TTC549 (cell line): ENCODE measurements around the gene ESD.
"Not testable (repeated sequence)": the region's sequence is repeated elsewhere in the genome, so short reads cannot be mapped to it uniquely, and the experiment has no call there.

ENCODE experiments used
- FAIRE-seq: peaks from 2 replicates; lab custom pipeline; 2012; peaks lifted over from hg19 to GRCh38; lab: Jason Lieb, UNC

Gene ESD

GRCh38 chr13:46796515-46797474 lies at the start of gene ESD:
Gene ESD, minus strand, starts transcription at chr13:46797161. Its CDS starts 5,748 bp downstream, at chr13:46791413.
- no peak for FAIRE-seq

GRCh38 chr13:46846726-46847125 lies 49.8 kb upstream of the ESD start:
- FAIRE-seq, result no peak

- no peak for FAIRE-seq
Observed at GRCh38 chr13:46845146-46845545, 48.2 kb upstream of the ESD start.

GRCh38 chr13:46844431-46844830 lies 47.5 kb upstream of the ESD start:
- FAIRE-seq, result no peak

GRCh38 chr13:46839399-46839798 lies 42.4 kb upstream of the ESD start:
- FAIRE-seq, result no peak

- no peak for FAIRE-seq
Observed at GRCh38 chr13:46834657-46835056, 37.7 kb upstream of the ESD start.

GRCh38 chr13:46831588-46832194 lies 34.7 kb upstream of the ESD start:
- peak; percentile 77 for FAIRE-seq

- no peak for FAIRE-seq
Observed at GRCh38 chr13:46830405-46831005, 33.5 kb upstream of the ESD start.

- FAIRE-seq, result no peak
Observed at GRCh38 chr13:46822551-46822950, 25.6 kb upstream of the ESD start.

GRCh38 chr13:46817838-46818476 lies 21.0 kb upstream of the ESD start:
- FAIRE-seq, result no peak

- no peak for FAIRE-seq
Observed at GRCh38 chr13:46817095-46817494, 20.1 kb upstream of the ESD start.

GRCh38 chr13:46816371-46816770 lies 19.4 kb upstream of the ESD start:
- FAIRE-seq, result no peak

- FAIRE-seq, result no peak
Observed at GRCh38 chr13:46812301-46812797, 15.4 kb upstream of the ESD start.

GRCh38 chr13:46810440-46810839 lies 13.5 kb upstream of the ESD start:
- FAIRE-seq, result no peak

- not testable (repeated sequence) for FAIRE-seq
Observed at GRCh38 chr13:46804921-46805320, 8.0 kb upstream of the ESD start.

GRCh38 chr13:46804391-46804815 lies 7.4 kb upstream of the ESD start:
- no peak for FAIRE-seq

GRCh38 chr13:46803586-46803985 lies 6.6 kb upstream of the ESD start:
- no peak for FAIRE-seq

GRCh38 chr13:46801858-46802257 lies 4.9 kb upstream of the ESD start:
- FAIRE-seq, result no peak

GRCh38 chr13:46799139-46799538 lies 2.2 kb upstream of the ESD start:
- FAIRE-seq, result no peak

- no peak for FAIRE-seq
Observed at GRCh38 chr13:46797501-46798237, 708 bp upstream of the ESD start.

- no peak for FAIRE-seq
Observed at GRCh38 chr13:46796129-46796514, 839 bp downstream of the ESD start.

GRCh38 chr13:46795321-46795720 lies 1.6 kb downstream of the ESD start:
- FAIRE-seq, result no peak
